HepG2 (cell line): ENCODE results near the gene BACH1. TPM values are rescaled to one million over a fixed set of nuclear protein-coding genes. Genes with fewer than 3 reads are reported as not detected.

Experiments
- ARID5B ChIP-seq: IDR thresholded peaks from 2 replicates; pipeline ENCODE4 v1.4.0; 2020; ENCODE audit warnings: mild to moderate bottlenecking, missing genetic modification reagents
- ATF5 ChIP-seq: sonication (generic); formaldehyde crosslinking; IDR thresholded peaks from 2 replicates; pipeline ENCODE4 v1.4.0; 2020; ENCODE audit warnings: mild to moderate bottlenecking, low read depth, missing genetic modification reagents
- BRD4 ChIP-seq: sonication (generic); formaldehyde crosslinking; IDR thresholded peaks from 2 replicates; pipeline ENCODE4 v1.4.0; 2020; ENCODE audit warnings: missing genetic modification reagents
- DDIT3 ChIP-seq: sonication (generic); formaldehyde crosslinking; IDR thresholded peaks from 2 replicates; pipeline ENCODE4 v1.4.0; 2020; ENCODE audit warnings: mild to moderate bottlenecking, missing genetic modification reagents
- DNMT3B ChIP-seq: conservative IDR thresholded peaks from 2 replicates; pipeline ENCODE4 v1.6.1; 2016; ENCODE audit warnings: missing biosample characterization, control low read depth
- GABPA ChIP-seq, 2 experiments: IDR thresholded peaks; 2 replicates each; pipeline ENCODE4 v1.6.1; 2011 to 2016; ENCODE audit warnings: low read depth in 2 of 2, low read length in 1 of 2, missing biosample characterization in 1 of 2, missing genetic modification characterization in 1 of 2
- ISL2 ChIP-seq: sonication (generic); formaldehyde crosslinking; IDR thresholded peaks from 2 replicates; pipeline ENCODE4 v1.5.0; 2020; ENCODE audit warnings: missing genetic modification reagents
- KLF16 ChIP-seq, 2 experiments: sonication (generic) in 1 of 2; formaldehyde crosslinking in 1 of 2; IDR thresholded peaks; 2 replicates each; pipeline versions ENCODE4 v1.6.1 to v1.8.0; 2016 to 2023; ENCODE audit warnings: missing genetic modification reagents in 2 of 2, missing compliant biosample characterization in 1 of 2
- MAFK ChIP-seq, 2 experiments: IDR thresholded peaks in 1 of 2; conservative IDR thresholded peaks in 1 of 2; 2 replicates each; pipeline ENCODE4 v1.6.1; 2011; ENCODE audit warnings: improper control_type of control experiment in 2 of 2, low read length in 2 of 2
- MBD4 ChIP-seq: IDR thresholded peaks from 2 replicates; pipeline ENCODE4 v1.6.1; 2012; ENCODE audit warnings: low read length, inconsistent platforms, borderline replicate concordance
- SSRP1 ChIP-seq: IDR thresholded peaks from 2 replicates; pipeline ENCODE4 v1.6.1; 2016; ENCODE audit warnings: control low read depth
- TFE3 ChIP-seq: IDR thresholded peaks from 2 replicates; pipeline ENCODE4 v1.6.1; 2016
- XRCC5 ChIP-seq: fragments of 200-400 bp; formaldehyde crosslinking; optimal IDR thresholded peaks from 2 replicates; pipeline ENCODE3; 2017; ENCODE audit warnings: mild to moderate bottlenecking, low read length
- ZNF460 ChIP-seq: sonication (generic); formaldehyde crosslinking; IDR thresholded peaks from 2 replicates; pipeline ENCODE4 v1.5.1; 2020; ENCODE audit warnings: missing genetic modification reagents, mild to moderate bottlenecking, borderline replicate concordance
- ZNF557 ChIP-seq: sonication (generic); formaldehyde crosslinking; IDR thresholded peaks from 2 replicates; pipeline ENCODE4 v1.4.0; 2020; ENCODE audit warnings: missing genetic modification reagents
- ZNF562 ChIP-seq: sonication (generic); formaldehyde crosslinking; IDR thresholded peaks from 2 replicates; pipeline ENCODE4 v1.8.0; 2022; ENCODE audit warnings: missing genetic modification reagents, borderline replicate concordance
- ZNF709 ChIP-seq: sonication (generic); formaldehyde crosslinking; IDR thresholded peaks from 2 replicates; pipeline ENCODE4 v1.5.0; 2020; ENCODE audit warnings: mild to moderate bottlenecking, missing genetic modification reagents
- ZNF747 ChIP-seq: sonication (generic); formaldehyde crosslinking; IDR thresholded peaks from 2 replicates; pipeline ENCODE4 v1.8.1; 2023; ENCODE audit warnings: missing genetic modification reagents, mild to moderate bottlenecking, borderline replicate concordance
- ZNF776 ChIP-seq: sonication (generic); formaldehyde crosslinking; IDR thresholded peaks from 2 replicates; pipeline ENCODE4 v1.4.0; 2020; ENCODE audit warnings: mild to moderate bottlenecking, missing genetic modification reagents
- ZSCAN22 ChIP-seq: sonication (generic); formaldehyde crosslinking; IDR thresholded peaks from 2 replicates; pipeline ENCODE4 v1.4.0; 2020; ENCODE audit warnings: mild to moderate bottlenecking, missing genetic modification reagents
- polyA plus RNA-seq, 8 experiments: library from polyadenylated mRNA; depleted of rRNA in 3 of 8; stranded (reverse) in 7 of 8; unstranded in 1 of 8; fragments of >200 nt; fragmentation: Illumina TruSeq in 4 of 8; extraction: Trizol in 4 of 8; gene quantifications; 2 replicates each; pipeline versions ENCODE4 v1.2.1 to v1.2.3, GENCODE V29; 2011 to 2016; ENCODE audit warnings: low read depth in 4 of 8, missing spikeins in 1 of 8, mixed read lengths in 1 of 8; ENCODE audit not compliant: insufficient read depth in 1 of 8
- total RNA-seq, 5 experiments: library from RNA; depleted of rRNA; stranded (reverse); fragments of >200 nt; fragmentation: Illumina TruSeq; extraction: Trizol; gene quantifications; 2 replicates each; pipeline ENCODE4 v1.2.3, GENCODE V29; 2016; ENCODE audit warnings: low read depth in 1 of 5
- TF ChIP-seq, protein P1 (sequence below): sonication (generic); formaldehyde crosslinking; IDR thresholded peaks from 2 replicates; pipeline ENCODE4 v1.8.0; 2022; ENCODE audit warnings: mild to moderate bottlenecking, missing genetic modification reagents; ENCODE audit not compliant: insufficient replicate concordance

Gene BACH1
- total and polyA plus RNA-seq, 2 of the 13 experiments (the other 11 are each of a cell fraction or from before 2014, with no cell fraction given), result 16.5 to 51.7 TPM

GRCh38 chr21:29299046-29299915, 559 bp downstream of the BACH1 start (continued):
- TF ChIP-seq MAFK (conservative IDR thresholded peaks at IDR 0.05 in 1 of 2, IDR thresholded peaks at IDR 0.05 in 1 of 2; ENCODE audit: low read length in 2 of 2), result no peak
- TF ChIP-seq ARID5B (CRISPR knock-in tag), result no peak; the same call in 1 of the 2 replicates
- TF ChIP-seq GABPA (IDR thresholded peaks at IDR 0.05; ENCODE audit: low read depth, low read length), result peak; percentile 53
- TF ChIP-seq GABPA (CRISPR knock-in tag; IDR thresholded peaks at IDR 0.05; ENCODE audit: low read depth), result no peak
- no peak for TF ChIP-seq ZNF460 (CRISPR knock-in tag)
- TF ChIP-seq SSRP1 (CRISPR knock-in tag), result peak; percentile 76; the same call in 1 of the 2 replicates
- no peak for TF ChIP-seq ZSCAN22
- peak; percentile 75; the same call in 1 of the 2 replicates for TF ChIP-seq DNMT3B (CRISPR knock-in tag)
- TF ChIP-seq KLF16 (CRISPR knock-in tag; IDR thresholded peaks at IDR 0.05), result peak in 1 of 2 experiments; percentile 46; a peak in 1 of 4 replicates
- TF ChIP-seq, protein P1, sequence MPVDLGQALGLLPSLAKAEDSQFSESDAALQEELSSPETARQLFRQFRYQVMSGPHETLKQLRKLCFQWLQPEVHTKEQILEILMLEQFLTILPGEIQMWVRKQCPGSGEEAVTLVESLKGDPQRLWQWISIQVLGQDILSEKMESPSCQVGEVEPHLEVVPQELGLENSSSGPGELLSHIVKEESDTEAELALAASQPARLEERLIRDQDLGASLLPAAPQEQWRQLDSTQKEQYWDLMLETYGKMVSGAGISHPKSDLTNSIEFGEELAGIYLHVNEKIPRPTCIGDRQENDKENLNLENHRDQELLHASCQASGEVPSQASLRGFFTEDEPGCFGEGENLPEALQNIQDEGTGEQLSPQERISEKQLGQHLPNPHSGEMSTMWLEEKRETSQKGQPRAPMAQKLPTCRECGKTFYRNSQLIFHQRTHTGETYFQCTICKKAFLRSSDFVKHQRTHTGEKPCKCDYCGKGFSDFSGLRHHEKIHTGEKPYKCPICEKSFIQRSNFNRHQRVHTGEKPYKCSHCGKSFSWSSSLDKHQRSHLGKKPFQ, result no peak
- no peak for TF ChIP-seq ATF5
- no peak for TF ChIP-seq ZNF562
- TF ChIP-seq TFE3, result 0 out of 2 replicates have a peak, but pooled peaks have one; percentile 33
- no peak for TF ChIP-seq DDIT3 (CRISPR knock-in tag)
- no peak for TF ChIP-seq BRD4 (CRISPR knock-in tag)
- TF ChIP-seq ISL2 (CRISPR knock-in tag), result no peak
- TF ChIP-seq MBD4, result no peak
- TF ChIP-seq ZNF709 (CRISPR knock-in tag), result peak; percentile 73; the same call in 1 of the 2 replicates
- TF ChIP-seq XRCC5, result no peak
- no peak for TF ChIP-seq ZNF557 (CRISPR knock-in tag)
- TF ChIP-seq ZNF776, result no peak; the same call in 1 of the 2 replicates
- TF ChIP-seq ZNF747 (CRISPR knock-in tag), result no peak
